Hematopoietic multipotent progenitor cell treated with erythropoietin and hydrocortisone succinate and interleukin-3 and kit ligand, for 8 days (in vitro differentiated cells): Measurements from ENCODE around the gene GGT7.
A peak's percentile ranks its signal among the peaks of the same experiment; 100 is the strongest.
"Not testable (repeated sequence)": the region's sequence is repeated elsewhere in the genome, so short reads cannot be mapped to it uniquely, and the experiment has no call there.

ENCODE experiments used
- DNase-seq: peaks from one replicate; pipeline ENCODE4 v3.0.0-alpha.2; 2015

GGT7 gene

GRCh38 chr20:34872622-34873224, at the start of gene GGT7:
Gene GGT7, minus strand, starts transcription at chr20:34872856. Its CDS starts 41 bp downstream, at chr20:34872815.
- peak; percentile 70 for DNase-seq

DNA sequence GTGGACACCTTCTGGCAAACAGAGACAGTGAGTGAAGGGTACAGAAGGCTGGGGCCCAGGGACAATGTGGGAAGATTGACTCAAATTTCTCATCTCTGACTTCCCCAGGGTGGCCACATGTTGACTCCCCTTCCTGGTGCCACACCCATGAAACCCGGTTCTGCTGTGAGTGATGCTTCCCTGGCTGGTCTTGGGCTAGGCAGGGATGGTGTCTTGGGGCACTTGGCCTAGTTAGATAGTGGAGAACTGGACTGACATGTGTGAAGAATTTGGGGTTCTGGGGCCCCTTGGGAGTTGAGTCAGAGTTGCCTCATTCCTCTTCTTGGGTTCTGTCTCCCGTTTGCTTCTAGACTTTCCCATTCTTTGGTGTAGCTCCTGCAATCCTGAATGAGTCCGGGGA, 48.8 kb upstream of the GGT7 start:
- DNase-seq: no peak

DNA sequence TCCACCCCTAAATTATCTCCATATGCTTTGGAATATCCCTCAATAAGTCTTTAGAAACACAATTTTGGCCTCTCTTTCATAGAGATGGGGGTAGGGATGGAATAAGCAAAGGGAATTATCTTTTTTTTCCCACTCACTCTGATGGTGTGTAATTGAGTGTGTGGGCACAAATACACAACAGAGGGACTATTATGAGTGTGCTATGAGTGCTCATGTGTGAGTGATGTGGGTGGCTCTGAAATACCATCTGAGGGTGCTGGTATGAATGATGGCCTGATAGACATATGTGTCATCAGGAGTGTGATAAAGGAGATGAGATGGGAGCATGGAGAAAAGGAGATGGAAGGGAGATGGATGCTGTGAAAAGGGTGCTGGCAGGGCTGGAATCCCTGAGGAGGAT, 47.4 kb upstream of the GGT7 start:
- no peak for DNase-seq

DNA sequence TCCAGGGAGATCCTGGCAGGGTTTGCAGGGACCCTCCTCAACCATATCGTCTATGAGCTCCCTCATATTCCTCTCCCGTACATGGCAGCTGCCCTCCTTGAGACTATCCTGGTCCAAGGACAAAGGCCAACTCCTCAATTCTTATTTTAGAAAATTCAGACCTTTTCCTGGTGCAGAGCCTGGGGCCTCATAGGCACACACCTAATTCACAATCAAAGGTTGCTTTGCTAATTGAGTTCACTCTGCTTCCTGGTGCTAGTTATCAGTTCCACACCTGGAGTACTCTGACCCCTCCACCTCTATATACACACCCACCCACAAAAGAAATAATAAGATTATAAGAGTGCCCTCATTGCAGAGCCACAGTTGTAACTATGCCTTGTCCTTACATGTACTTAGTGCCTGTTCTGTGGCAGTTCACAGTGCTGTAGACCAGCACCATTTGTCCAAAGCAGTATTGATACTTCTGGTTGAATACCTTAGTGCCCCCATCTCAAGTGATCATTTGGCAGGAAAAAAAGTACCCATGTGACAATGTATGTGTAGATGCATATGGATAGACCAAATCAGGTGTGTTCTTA, 44.2 kb upstream of the GGT7 start:
- DNase-seq: no peak

DNA sequence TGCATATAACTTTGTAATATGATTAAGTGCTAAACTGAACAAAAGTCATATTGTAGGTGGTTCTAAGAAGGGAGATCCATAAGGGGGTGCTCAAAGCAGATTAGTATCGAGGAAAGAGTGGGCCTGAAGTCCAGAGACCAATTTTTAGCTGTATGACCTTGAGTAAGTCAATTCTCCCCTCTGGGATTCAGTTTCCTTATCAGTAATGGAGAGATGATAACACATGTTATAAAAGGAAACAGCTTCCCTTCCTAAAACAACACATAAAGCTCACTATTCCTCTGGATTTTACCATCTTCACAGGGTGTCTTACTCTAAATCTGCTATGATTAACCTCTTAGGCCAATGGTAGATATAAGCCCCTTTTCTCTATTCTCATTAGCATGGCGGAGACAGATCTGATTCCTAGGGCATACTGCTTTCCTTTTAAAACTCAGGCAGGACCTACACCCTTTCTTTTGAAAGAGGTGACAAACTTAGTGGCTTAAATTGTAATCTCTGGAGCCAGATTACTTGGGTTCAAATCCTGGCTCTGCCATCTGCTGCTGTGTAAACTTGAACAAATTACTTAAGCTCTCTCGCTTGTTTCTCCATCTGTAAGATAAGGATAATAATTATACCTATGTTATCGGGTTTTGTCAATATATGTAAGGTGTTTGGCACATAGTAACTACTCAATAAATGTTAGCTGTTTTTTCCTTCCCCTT, 43.2 kb upstream of the GGT7 start:
- no peak for DNase-seq

DNA sequence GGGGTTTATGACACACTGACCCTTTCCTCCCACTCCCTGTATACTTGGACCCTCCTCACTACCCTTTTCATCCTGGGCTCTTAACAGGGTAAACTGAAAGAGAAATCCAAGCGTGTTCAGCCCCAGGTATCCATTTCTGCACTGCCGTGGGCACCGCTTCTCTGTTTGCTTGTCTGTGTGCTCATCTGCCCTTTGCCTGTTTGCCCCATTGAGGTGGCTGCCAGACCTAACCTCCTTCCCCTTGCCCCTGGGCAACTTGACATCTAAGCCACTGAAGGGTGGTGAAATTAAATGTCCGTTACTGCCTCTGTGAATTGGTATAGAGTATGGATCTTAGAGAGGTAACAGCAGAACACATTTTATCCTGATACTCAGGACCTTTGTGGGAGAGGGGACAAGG, 42.5 kb upstream of the GGT7 start:
- DNase-seq: no peak

DNA sequence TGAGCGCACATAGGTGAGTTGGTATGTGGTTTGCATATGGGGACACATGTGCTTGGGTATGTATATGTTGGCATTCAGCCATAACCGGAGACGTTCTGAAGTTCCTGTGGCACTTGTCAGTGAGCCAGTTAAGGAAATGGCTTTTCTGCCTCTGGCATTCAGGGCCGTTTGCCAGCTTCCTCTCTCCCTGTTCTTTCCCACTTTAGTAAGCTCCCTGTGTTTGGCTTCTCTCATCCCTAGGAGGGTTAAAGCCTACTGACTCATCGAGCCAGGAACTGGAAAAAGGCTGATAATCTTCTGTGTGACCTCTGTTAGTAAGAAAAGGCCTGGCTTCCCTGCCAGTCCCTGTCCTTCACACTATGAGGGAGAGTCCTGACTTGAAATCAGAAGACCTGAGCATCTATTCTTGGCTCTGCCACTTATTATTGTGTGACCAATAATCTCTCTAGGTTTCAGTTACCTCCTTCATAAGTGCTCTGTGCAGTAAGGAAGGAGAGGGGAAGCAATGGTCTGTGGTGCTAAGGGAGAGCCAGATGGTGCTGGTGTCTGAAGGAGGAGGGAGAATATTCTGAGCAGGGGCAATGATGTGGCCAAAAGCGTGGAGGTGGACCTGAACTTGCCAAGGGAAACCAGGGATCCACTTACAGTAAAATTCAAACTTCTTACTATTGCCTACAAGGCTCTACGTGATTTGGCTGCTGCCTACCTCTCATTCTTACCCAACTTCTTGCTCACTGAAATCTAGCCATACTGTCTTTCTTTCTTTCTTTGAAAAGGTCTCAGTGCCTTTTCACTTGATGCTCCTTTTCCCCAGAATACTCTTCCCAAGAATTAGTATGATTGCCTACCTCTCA, 35.2 kb upstream of the GGT7 start:
- DNase-seq: peak; percentile 66

GRCh38 chr20:34904202-34904621, 31.6 kb upstream of the GGT7 start:
- DNase-seq: peak; percentile 81

GRCh38 chr20:34898731-34899130, 26.1 kb upstream of the GGT7 start:
- not testable (repeated sequence) for DNase-seq

- DNase-seq: not testable (repeated sequence)
Measured at GRCh38 chr20:34898129-34898528, 25.5 kb upstream of the GGT7 start.

- DNase-seq: no peak
Measured at GRCh38 chr20:34896086-34896621, 23.5 kb upstream of the GGT7 start.

GRCh38 chr20:34895465-34895864, 22.8 kb upstream of the GGT7 start:
- no peak for DNase-seq

DNA sequence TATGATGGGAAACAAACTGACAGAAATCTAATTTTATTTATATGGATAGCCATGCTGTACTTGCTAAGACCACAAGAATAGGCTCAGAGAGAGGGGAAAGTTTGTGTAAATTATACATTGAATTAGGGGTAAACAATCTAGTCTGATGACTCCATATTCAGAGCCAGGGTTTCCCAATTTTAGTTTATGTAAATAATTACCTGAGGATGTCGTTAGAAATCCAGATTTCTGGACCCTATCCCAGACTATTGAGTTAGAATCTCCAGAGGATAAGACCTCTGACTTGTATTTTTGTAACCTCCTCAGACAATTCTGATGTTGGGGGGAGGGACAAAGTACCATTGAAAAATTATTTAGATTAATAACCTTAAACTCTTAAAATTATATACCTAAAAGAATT, 22.1 kb upstream of the GGT7 start:
- no peak for DNase-seq

DNA sequence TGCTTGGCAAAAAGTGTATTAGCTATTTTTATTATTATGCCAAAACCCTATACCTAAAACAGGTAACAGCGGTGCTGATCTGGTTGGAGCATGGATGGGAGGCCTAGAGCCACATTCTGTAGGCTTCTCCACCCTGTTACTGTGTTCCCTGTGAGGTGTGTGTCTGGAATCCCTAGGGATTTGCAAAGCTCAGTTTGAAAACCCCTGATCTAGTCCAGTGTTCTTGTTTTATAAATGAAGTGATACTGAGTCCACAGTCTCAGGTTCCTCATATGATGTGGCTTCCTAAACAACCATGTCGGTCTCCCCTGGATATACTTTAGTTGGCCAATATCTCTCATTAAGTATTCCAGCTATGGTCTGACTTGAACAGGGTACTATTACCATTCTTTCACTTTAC, 20.0 kb upstream of the GGT7 start:
- DNase-seq: no peak

- peak; percentile 24 for DNase-seq
Measured at GRCh38 chr20:34891166-34892062, 18.8 kb upstream of the GGT7 start.

- DNase-seq: peak; percentile 86
Measured at GRCh38 chr20:34888468-34888867, 15.8 kb upstream of the GGT7 start.

- no peak for DNase-seq
Measured at GRCh38 chr20:34887023-34887422, 14.4 kb upstream of the GGT7 start.

DNA sequence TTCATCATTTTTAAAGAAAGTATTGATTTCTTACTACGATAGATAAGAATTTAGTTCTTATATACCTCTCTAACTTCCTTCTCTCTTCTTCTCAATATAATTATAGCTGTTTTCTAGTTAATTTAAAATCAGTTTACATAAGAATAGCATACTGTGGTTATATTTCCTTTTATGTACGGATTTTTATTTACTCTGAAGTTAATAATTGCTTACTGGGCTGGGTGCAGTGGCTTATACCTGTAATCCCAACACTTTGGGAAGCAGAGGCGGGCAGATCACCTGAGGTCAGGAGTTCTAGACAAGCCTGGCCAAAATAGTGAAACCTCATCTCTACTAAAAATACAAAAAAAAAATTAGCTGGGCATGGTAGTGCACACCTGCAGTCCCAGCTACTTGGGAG, 13.5 kb upstream of the GGT7 start:
- DNase-seq: no peak

DNA sequence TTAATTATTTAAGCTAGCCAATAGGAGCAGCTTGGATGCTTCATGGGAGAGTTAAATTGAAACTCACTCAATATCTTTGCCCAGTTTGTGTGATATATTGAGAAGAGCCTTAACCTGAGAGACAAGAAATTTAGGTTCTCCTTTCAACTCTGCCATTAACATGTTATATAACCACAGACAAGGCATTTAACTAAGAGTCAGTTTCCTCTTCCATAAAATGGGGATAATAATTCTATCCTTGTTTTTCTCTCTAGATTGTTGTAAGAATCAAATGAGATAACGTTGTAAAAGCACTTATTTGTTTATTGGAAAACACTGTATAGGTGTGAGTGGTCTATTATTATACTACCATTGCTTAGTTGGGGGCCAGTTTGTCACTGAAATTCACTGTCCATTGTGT, 11.6 kb upstream of the GGT7 start:
- no peak for DNase-seq

DNA sequence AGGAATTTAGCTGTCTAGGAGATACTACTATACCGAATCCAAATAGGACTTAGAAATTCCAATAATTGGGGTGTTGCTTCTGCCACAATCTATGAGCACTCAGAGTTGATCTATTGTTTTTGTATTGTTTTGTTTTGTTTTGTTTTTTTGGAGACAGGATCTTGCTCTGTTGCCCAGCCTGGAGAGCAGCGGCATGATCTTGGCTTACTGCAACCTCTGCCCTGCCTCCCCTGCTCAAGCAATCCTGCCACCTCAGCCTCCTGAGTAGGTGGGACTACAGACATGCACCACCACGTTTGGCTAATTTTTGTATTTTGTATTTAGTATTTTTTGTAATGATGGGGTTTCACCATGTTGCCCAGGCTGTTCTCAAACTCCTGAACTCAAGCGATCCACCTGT, 11.2 kb upstream of the GGT7 start:
- DNase-seq: no peak

- DNase-seq: no peak
Measured at GRCh38 chr20:34883087-34883688, 10.5 kb upstream of the GGT7 start.

GRCh38 chr20:34881689-34882088, 9.0 kb upstream of the GGT7 start:
- DNase-seq: no peak
